Prostate gland (tissue), 2 donors: ENCODE results near the gene PPP2R5E.

Experiments used
- POLR2AphosphoS5 ChIP-seq: sonication (generic); formaldehyde crosslinking; IDR thresholded peaks from one replicate; pipeline ENCODE4 v1.6.1; 2017; ENCODE audit warnings: antibody characterized with exemption
- TF ChIP-seq, protein P1 (sequence below), 4 experiments: fragments of 200-600 bp in 2 of 4; fragments of 450-650 bp in 2 of 4; sonication (generic) in 2 of 4; IDR thresholded peaks; 1 replicate in 3 of 4; 2 replicates in 1 of 4; pipeline ENCODE4 v1.5.1; 2016 to 2019; ENCODE audit warnings: antibody characterized with exemption in 4 of 4, mild to moderate bottlenecking in 2 of 4, moderate library complexity in 2 of 4

DNA sequence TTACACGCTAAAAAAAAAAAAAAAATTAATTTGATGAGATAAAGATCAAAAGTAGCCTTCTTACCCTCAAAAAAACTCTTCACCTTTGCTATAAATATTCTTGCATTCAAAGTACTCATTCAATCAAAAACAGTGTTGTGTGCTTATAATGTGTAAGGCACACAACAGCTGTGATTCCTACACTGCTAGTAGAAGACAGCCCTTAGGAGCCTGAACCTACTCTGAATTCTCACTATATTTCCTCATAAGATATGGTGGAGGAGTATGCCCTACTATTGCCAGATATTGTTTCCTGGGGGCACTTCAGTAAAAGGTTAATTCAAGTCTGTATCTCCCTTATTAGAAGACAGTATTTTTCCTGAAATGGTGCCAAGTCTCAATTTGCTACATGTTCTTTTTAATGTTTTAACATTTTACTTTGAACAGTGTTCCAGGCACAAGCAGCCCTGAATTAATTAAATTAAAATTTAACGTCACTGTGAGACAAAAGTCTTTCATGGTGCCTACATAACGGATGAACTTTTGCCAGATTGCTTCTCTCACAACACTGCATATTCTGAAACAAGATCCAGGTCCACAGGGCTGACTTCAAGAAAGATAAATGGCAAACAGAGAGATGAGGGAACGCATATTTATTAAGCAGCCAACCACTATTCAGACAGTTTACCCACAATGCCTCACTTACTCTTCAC, 19.3 kb downstream of the PPP2R5E start:
- TF ChIP-seq POLR2AphosphoS5, result no peak
- TF ChIP-seq, protein P1, sequence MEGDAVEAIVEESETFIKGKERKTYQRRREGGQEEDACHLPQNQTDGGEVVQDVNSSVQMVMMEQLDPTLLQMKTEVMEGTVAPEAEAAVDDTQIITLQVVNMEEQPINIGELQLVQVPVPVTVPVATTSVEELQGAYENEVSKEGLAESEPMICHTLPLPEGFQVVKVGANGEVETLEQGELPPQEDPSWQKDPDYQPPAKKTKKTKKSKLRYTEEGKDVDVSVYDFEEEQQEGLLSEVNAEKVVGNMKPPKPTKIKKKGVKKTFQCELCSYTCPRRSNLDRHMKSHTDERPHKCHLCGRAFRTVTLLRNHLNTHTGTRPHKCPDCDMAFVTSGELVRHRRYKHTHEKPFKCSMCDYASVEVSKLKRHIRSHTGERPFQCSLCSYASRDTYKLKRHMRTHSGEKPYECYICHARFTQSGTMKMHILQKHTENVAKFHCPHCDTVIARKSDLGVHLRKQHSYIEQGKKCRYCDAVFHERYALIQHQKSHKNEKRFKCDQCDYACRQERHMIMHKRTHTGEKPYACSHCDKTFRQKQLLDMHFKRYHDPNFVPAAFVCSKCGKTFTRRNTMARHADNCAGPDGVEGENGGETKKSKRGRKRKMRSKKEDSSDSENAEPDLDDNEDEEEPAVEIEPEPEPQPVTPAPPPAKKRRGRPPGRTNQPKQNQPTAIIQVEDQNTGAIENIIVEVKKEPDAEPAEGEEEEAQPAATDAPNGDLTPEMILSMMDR (IDR thresholded peaks at IDR 0.05), result no peak
